T-helper 1 cell treated with Interleukin-12 subunit alpha and Interleukin-12 subunit beta and Interleukin-4 antibody, amounts not matched to agents 30 μg/mL and 1 μg/mL, for 36 hours (primary cell): Measurements from ENCODE around the gene SLFN12L.
"Not testable (repeated sequence)": the region's sequence is repeated elsewhere in the genome, so short reads cannot be mapped to it uniquely, and the experiment has no call there.

Experiments used
- H3K27ac Mint-ChIP-seq: one replicate; pipeline ENCODE4 v1.8.0; 2021; ENCODE audit warnings: mild to moderate bottlenecking, mixed read lengths
- H3K27me3 Mint-ChIP-seq: one replicate; pipeline ENCODE4 v1.8.0; 2021; ENCODE audit warnings: low read depth, mixed read lengths
- H3K36me3 Mint-ChIP-seq: one replicate; pipeline ENCODE4 v1.8.0; 2021; ENCODE audit warnings: low read depth, mixed read lengths
- H3K4me1 Mint-ChIP-seq: one replicate; pipeline ENCODE4 v1.8.0; 2021; ENCODE audit warnings: low read depth, mixed read lengths
- H3K4me3 Mint-ChIP-seq: one replicate; pipeline ENCODE4 v1.8.0; 2021; ENCODE audit warnings: mild to moderate bottlenecking, moderate library complexity, mixed read lengths
- H3K9me3 Mint-ChIP-seq: one replicate; pipeline ENCODE4 v1.8.0; 2021; ENCODE audit warnings: mixed read lengths

Gene SLFN12L

DNA sequence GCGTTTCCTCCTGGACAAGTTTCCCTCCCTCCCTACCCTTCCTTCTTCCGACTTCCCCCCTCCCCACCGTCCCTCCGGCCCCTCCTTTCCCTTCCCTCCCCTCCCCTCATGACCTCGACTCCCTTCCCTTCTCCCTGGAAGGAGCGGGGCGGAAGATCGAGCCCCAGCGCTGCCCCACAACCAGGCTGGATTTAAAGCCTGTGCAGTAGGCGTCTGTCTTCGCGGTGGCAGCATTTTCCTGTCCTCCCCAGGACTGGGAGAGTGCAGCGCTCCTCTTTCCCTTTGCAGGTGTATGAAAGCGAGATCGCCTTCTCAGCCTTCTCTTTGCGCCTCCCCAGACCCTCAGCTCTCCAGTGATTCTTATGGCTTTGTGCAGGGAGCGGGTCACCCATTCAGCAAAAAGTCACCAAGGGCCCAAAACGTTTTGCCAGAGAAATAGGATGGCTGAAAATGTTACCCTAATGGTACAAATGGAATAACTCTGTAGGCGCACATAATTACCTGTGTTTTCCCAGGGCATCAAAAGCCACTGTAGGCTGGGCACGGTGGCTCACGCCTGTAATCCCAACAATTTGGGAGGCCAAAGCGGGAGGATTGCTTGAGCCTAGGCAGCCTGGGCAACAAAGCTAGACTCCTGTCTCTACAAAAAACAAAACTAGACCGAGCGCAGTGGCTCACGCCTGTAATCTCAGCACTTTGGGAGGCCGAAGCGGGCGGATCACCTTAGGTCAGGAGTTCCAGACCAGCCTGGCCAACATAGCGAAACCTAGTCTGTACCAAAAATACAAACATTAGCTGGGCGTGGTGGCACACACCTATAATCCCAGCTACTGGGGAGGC, 40.8 kb downstream of the SLFN12L start:
- Mint-ChIP-seq H3K27me3 (no peaks in the 10 kb centered on the region), H3K9me3 (no peaks in the 10 kb centered on the region), H3K4me1 (peaks cover 52% of the 10 kb centered on the region), H3K4me3 (no peak overlapping the region), H3K27ac (peak overlapping the region; percentile 43), H3K36me3 (peaks cover 51% of the 10 kb centered on the region)

DNA sequence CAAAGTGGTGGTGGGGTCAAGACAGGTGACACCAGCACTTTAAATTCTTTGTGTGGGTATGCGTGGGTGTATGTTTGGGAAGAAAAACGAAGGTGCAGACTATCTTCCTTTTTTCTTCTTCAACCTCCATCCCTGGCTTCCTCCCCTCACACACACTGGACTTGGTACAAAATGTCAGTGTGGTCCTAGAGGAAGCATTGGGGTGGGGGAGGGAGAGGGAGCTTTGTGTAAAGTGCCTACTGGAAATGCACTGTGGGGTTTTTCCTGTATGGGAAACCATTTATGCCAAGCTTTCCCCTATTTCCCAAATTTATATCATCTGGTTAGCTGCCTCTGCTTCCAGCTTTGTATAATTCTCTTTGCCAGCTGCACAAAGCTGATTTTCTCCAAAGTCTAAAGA, 44.4 kb downstream of the SLFN12L start:
- Mint-ChIP-seq H3K4me3 (no peak overlapping the region), H3K4me1 (peaks cover 57% of the 10 kb centered on the region), H3K9me3 (no peaks in the 10 kb centered on the region), H3K36me3 (peaks cover 56% of the 10 kb centered on the region), H3K27ac (no peak overlapping the region), H3K27me3 (no peaks in the 10 kb centered on the region)

DNA sequence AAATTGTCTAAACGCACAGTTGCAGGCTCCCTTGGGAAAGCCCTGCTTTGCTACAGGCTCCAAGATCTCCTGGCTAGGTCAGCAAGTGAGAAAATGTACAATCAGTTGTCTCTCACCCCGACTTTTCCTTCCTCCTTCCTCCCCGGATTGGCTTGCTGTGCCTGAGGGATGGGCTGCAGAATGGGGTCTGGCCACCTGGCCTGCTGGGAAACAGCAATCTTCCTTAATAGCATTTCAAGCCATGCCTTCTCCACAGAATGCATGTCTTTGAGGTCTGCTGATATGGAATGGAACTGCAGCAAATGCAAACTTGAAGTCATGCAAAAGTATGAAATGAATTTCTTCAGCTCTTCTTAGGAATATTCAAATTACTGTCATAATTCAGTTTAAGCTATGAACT, 46.1 kb downstream of the SLFN12L start:
- Mint-ChIP-seq H3K4me3 (no peak overlapping the region), H3K36me3 (peaks cover 53% of the 10 kb centered on the region), H3K9me3 (no peaks in the 10 kb centered on the region), H3K27ac (no peak overlapping the region), H3K27me3 (no peaks in the 10 kb centered on the region), H3K4me1 (peaks cover 64% of the 10 kb centered on the region)

DNA sequence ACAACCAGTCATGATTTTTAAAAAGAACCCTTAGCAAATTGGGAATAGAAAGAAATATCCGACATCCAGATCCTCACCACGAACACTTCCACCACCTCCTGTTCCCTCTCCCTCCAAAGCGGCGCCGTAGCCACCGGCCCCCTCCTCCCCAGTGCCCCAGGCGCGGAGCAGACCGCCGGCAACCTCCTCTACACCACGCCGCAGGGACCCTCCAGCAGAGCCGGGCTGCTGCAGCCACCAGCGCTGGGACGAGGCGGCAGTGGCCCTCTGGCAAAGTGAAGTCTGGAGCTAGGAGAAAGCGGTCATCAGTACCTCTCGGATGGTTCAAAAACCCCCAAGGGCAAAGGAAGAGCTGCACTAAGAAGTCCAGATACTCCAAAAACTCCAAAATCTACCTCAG, 47.5 kb downstream of the SLFN12L start:
- no peak overlapping the region for H3K4me3 Mint-ChIP-seq

DNA sequence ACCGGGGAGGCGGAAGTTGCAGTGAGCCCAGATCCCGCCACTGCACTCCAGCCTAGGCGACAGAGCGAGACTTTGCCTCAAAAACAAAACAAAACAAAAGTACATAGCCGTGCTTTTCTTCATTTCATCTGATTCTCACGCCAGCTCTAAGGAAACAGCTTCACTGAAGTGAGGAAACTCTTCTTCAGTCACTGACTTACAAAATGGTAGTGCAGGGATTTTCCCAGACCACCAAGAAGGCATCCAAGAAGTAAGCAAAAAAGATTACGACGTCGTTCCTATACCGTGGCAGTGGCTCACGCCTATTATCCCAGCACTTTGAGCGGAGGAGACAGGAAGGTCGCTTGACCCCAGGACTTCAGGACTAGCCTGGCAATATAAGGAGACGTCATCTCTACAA, 48.5 kb downstream of the SLFN12L start:
- H3K4me1 Mint-ChIP-seq: peaks cover 62% of the 10 kb centered on the region
- no peaks in the 10 kb centered on the region for H3K9me3 Mint-ChIP-seq
- H3K27me3 Mint-ChIP-seq: no peaks in the 10 kb centered on the region
- peak overlapping the region; percentile 25 for H3K4me3 Mint-ChIP-seq
- peak overlapping the region; percentile 18 for H3K27ac Mint-ChIP-seq
- H3K36me3 Mint-ChIP-seq: peaks cover 73% of the 10 kb centered on the region

More for the DNA sequence above, 47.5 kb downstream of the SLFN12L start:
- Mint-ChIP-seq H3K36me3 (peaks cover 66% of the 10 kb centered on the region), H3K27ac (no peak overlapping the region), H3K27me3 (no peaks in the 10 kb centered on the region), H3K4me1 (peaks cover 63% of the 10 kb centered on the region), H3K9me3 (no peaks in the 10 kb centered on the region)

DNA sequence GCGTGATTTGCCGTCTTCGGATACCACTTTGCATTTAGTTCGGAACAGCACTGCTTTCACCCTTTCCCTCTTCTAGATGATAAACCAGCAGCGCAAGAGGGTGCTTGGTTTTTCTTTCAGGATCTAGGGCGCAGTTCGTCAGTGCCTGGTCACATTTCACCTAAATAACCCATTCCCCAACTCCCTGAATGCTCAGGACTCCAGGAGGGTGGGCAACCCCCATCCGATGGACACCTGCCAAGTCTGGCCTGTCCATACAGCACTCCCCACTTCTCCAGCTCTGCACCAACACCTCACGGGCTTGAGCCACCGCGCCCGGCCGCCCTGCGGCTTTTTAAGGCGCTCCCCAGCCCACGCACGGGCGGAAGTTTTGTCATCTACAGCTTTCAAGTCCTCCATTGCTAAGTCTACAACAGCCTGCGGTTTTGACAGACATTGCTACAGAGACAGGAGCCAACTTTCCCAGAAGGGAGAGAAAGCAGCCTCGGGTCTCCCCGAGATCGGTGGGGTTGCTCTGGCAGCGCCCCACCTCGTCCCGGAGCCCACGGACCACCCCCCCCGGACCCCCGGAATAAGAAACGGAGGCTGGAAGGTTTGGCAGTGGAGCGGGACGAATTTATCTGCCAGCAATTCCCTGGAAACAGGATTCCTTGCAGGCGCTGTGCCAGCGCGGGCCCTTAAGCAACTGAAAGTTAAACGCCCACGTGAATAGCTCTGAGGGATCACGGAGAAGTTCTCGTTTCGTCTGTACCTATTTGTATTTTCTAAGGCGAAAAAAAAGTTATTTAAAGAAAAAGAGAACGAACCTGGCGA, 50.4 kb downstream of the SLFN12L start:
- peaks cover 75% of the 10 kb centered on the region for H3K36me3 Mint-ChIP-seq
- no peaks in the 10 kb centered on the region for H3K9me3 Mint-ChIP-seq
- peaks cover 51% of the 10 kb centered on the region for H3K4me1 Mint-ChIP-seq
- peak overlapping the region; percentile 83 for H3K4me3 Mint-ChIP-seq
- no peaks in the 10 kb centered on the region for H3K27me3 Mint-ChIP-seq
- H3K27ac Mint-ChIP-seq: peak overlapping the region; percentile 86

DNA sequence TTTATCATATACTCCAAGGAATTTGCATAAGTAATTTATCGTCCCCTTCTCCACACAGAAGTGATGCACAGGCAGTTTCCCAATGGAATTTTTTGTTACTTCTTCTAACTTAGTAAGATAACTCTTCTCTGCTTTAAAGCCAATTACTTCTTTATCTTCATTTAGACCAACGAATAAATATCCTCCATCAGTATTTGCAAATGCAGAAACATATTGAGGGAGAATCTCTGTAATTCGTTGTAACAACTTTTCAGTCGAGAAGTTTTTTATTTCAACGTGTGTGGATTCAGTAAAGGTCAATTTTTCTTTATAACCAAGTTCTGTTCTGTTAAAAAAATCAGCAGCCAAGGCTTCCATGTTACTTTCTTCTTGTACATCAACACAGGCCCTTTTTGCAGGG, 58.2 kb downstream of the SLFN12L start:
- Mint-ChIP-seq H3K4me3 (no peak overlapping the region), H3K4me1 (peaks cover 22% of the 10 kb centered on the region)

DNA sequence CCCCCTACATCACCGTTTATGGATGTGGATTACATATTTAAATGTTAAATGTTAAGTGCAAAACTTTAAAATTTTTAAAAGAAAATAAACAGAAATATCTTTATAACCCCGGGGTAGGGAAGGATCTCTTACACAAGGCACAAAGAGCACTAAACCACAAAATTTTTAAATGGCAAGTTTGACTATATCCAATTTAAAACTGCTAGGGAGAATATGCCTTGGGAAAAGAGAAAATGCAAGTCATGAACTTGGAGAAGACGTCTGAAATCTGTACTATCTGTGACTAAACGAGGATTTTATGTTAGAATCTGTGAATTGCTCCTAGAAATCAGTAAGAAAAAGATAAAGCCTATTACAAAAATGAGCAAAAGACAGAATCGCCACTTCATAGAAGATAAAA, 60.2 kb downstream of the SLFN12L start:
- peaks cover 13% of the 10 kb centered on the region for H3K9me3 Mint-ChIP-seq
- H3K27ac Mint-ChIP-seq: no peak overlapping the region
- no peak overlapping the region for H3K4me3 Mint-ChIP-seq
- H3K4me1 Mint-ChIP-seq: peaks cover 24% of the 10 kb centered on the region
- H3K36me3 Mint-ChIP-seq: peaks cover 80% of the 10 kb centered on the region
- no peaks in the 10 kb centered on the region for H3K27me3 Mint-ChIP-seq

More for the DNA sequence above, 58.2 kb downstream of the SLFN12L start:
- no peaks in the 10 kb centered on the region for H3K27me3 Mint-ChIP-seq
- H3K36me3 Mint-ChIP-seq: peaks cover 76% of the 10 kb centered on the region
- no peak overlapping the region for H3K27ac Mint-ChIP-seq
- peaks cover 3% of the 10 kb centered on the region for H3K9me3 Mint-ChIP-seq

DNA sequence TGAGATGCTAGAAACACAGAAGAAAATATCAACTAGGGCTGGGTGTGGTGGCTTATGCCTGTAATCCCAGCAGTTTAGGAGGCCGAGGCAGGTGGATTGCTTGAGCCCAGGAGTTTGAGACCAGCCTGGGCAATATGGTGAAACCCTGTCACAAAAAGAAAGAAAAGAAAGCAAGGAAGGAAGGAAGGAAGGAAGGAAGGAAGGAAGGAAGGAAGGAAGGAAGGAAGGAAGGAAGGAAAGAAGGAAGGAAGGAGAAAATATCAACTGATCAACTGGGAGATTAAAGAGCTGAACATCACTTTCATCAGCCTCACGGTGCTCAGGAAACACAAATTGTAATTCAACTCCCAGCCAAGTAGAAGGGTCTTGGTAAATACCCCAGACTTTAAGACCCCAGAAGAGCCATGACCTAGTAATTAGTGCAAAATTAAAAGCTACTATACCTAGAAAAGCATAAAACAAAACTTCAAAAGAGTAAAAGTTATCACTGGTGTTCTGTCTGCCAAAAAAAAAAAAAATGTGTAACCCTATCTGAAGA, 61.1 kb downstream of the SLFN12L start:
- Mint-ChIP-seq H3K4me1 (peaks cover 27% of the 10 kb centered on the region), H3K9me3 (peaks cover 19% of the 10 kb centered on the region), H3K27ac (peak overlapping the region; percentile 34), H3K27me3 (no peaks in the 10 kb centered on the region), H3K4me3 (no peak overlapping the region), H3K36me3 (peaks cover 84% of the 10 kb centered on the region)

DNA sequence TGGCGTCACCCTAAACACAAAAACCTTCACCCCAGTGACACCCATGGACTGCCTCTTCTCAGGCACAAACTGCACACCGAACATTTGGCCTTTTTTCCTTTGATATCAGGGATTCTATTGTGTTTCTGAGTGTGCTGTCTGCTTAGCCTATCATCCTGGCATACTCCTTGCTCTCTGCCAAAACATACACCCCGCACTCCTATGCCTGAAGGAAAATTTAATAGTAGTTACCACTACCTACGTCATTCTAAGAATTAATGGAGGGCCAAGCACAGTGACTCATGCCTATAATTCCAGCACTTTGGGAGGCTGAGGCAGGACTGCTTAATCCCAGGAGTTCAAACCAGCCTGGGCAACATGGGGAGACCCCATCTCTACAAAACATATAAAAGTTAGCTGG, 69.0 kb downstream of the SLFN12L start:
- Mint-ChIP-seq H3K36me3 (peaks cover 67% of the 10 kb centered on the region), H3K27me3 (no peaks in the 10 kb centered on the region), H3K27ac (peak overlapping the region; percentile 74), H3K4me3 (peak overlapping the region; percentile 40), H3K4me1 (peaks cover 49% of the 10 kb centered on the region), H3K9me3 (peaks cover 16% of the 10 kb centered on the region)

DNA sequence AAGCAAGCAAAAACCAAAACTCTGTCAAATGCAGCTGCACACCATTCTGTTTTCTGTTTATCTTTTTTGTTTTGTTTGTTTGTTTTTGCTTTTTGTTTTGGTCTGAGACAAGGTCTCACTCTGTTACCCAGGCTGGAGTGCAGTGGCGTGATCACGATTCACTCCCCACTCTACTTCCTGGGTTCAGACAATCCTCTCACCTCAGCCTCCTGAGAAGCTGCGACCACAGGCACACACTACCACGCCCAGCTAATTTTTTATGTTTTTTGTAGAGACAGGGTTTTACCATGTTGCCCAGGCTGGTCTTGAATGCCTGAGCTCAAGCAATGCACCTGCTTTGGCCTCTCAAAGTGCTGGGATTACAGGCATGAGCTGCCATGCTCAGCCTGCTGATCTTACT, 69.7 kb downstream of the SLFN12L start:
- peaks cover 65% of the 10 kb centered on the region for H3K36me3 Mint-ChIP-seq
- H3K4me1 Mint-ChIP-seq: peaks cover 50% of the 10 kb centered on the region
- H3K27ac Mint-ChIP-seq: peak overlapping the region; percentile 74
- peak overlapping the region; percentile 40 for H3K4me3 Mint-ChIP-seq
- H3K27me3 Mint-ChIP-seq: no peaks in the 10 kb centered on the region
- H3K9me3 Mint-ChIP-seq: peaks cover 12% of the 10 kb centered on the region

DNA sequence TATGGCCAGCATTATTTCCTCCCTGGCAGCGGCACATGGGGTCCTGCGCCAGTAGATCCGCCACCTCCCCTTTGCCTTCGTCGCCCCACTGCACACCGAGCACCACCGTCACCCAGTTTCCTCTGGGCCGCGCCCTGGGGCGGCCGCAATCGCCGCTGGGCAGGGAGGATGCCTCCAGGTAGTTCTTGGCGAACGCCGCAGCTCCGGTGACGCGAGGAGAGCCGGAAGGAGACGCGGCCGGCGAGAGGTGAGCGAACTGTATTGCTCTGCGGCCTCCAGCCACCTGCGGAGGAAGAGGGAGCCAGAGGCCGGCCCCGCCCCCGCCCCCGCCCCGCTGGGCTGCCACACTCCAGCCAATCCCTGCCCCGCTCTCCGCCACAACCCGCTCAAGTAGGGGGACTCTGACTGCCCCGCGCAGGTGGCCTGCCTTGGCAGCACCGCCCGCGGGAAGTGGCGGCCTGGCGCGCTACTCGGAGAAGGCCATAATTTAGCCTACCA, 77.1 kb downstream of the SLFN12L start:
- Mint-ChIP-seq H3K27me3 (no peaks in the 10 kb centered on the region), H3K9me3 (no peaks in the 10 kb centered on the region), H3K4me1 (peaks cover 29% of the 10 kb centered on the region), H3K4me3 (peak overlapping the region; percentile 81), H3K27ac (peak overlapping the region; percentile 74), H3K36me3 (peaks cover 50% of the 10 kb centered on the region)

DNA sequence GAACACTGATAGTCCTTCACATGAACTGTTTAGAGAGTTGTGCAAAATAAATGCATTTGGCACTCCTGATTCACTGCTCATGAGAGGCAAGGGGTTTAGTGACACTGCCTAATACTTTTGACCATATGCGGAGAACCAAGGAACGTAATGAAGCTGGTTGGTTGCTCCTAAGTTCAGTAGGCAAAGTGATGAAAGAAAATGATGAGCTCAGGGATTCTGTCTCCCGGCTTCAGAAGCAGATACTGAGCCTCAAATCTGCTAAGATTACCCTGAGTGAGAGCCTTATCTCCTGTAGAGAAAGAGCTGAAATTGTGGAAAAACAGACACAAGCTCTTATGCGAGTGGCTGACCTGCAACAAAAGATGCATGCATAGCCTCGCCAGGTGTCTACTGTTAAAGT, 83.4 kb downstream of the SLFN12L start:
- H3K27ac Mint-ChIP-seq, H3K27me3 Mint-ChIP-seq, H3K4me1 Mint-ChIP-seq, H3K9me3 Mint-ChIP-seq, H3K4me3 Mint-ChIP-seq: not testable (repeated sequence)
- peaks cover 25% of the 10 kb centered on the region for H3K36me3 Mint-ChIP-seq

DNA sequence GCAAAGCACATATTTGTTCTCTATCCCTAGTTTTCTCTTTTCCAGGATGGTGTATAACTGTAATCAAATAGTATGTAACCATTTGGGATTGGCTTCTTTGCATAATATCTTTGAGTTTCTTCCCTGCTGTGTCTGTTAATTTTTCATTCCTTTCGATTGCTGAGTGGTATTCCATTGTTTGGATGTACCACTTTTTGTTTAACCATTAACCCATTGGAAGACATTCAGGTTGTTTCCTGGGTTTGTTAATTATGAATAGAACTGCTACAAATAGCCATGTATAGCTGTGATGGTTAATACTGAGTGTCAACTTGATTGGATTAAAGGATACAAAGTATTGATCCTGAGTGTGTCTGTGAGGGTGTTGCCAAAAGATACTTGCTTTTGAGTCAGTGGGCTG, 84.3 kb downstream of the SLFN12L start:
- Mint-ChIP-seq H3K4me1 (peaks cover 11% of the 10 kb centered on the region), H3K9me3 (no peaks in the 10 kb centered on the region), H3K36me3 (peaks cover 19% of the 10 kb centered on the region), H3K27me3 (no peaks in the 10 kb centered on the region), H3K4me3 (no peak overlapping the region), H3K27ac (no peak overlapping the region)
